Suprapubic skin (tissue), 4 donors: ENCODE results near the gene KIF5C.

ENCODE experiments used
- EP300 ChIP-seq: sonication (generic); formaldehyde crosslinking; IDR thresholded peaks from one replicate; pipeline ENCODE4 v1.6.1; 2017; ENCODE audit warnings: antibody characterized with exemption
- POLR2AphosphoS5 ChIP-seq, 3 donors: sonication (generic); formaldehyde crosslinking; IDR thresholded peaks; one replicate each; pipeline ENCODE4 v1.6.1; 2017; ENCODE audit warnings: antibody characterized with exemption in 3 of 3
- TF ChIP-seq, protein P1 (sequence below), 2 donors: fragments of 200-600 bp in 1 of 2; fragments of 450-650 bp in 1 of 2; sonication (generic) in 1 of 2; IDR thresholded peaks; one replicate each; pipeline ENCODE4 v1.5.1; 2016 to 2019; ENCODE audit warnings: antibody characterized with exemption in 2 of 2, mild to moderate bottlenecking in 1 of 2, moderate library complexity in 1 of 2

DNA sequence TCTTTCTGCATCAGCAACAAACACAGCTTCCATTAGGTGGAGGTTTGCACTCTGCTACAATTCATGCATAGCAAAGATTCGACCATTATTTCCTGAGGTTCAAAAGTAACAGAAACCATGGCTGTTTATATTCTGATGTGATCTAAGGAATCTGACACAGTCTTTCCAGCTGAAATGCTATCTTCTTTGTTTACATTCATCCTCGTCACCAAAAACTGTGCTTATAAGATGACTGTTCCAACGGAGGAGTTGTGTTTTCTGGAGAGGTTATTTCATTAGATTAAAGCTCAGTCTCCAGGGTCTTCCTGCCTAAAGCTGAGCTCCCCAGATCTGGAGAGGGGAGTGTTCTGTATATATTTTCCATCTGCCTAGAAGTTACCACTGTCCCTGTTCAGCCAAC, 118.3 kb downstream of the KIF5C start:
- TF ChIP-seq, protein P1, sequence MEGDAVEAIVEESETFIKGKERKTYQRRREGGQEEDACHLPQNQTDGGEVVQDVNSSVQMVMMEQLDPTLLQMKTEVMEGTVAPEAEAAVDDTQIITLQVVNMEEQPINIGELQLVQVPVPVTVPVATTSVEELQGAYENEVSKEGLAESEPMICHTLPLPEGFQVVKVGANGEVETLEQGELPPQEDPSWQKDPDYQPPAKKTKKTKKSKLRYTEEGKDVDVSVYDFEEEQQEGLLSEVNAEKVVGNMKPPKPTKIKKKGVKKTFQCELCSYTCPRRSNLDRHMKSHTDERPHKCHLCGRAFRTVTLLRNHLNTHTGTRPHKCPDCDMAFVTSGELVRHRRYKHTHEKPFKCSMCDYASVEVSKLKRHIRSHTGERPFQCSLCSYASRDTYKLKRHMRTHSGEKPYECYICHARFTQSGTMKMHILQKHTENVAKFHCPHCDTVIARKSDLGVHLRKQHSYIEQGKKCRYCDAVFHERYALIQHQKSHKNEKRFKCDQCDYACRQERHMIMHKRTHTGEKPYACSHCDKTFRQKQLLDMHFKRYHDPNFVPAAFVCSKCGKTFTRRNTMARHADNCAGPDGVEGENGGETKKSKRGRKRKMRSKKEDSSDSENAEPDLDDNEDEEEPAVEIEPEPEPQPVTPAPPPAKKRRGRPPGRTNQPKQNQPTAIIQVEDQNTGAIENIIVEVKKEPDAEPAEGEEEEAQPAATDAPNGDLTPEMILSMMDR (IDR thresholded peaks at IDR 0.05): no peak
- TF ChIP-seq POLR2AphosphoS5 (IDR thresholded peaks at IDR 0.05) (no peak), EP300 (no peak)
